ENCODE measurements around the gene USH1G.
"Not testable (repeated sequence)": the region's sequence is repeated elsewhere in the genome, so short reads cannot be mapped to it uniquely, and the experiment has no call there.

- not testable (repeated sequence) for TF ChIP-seq CTCF (IDR thresholded peaks at IDR 0.05; ENCODE audit: low read length); EZH2 (IDR thresholded peaks at IDR 0.05; ENCODE audit: borderline replicate concordance, low read length)
Observed at GRCh38 chr17:74911423-74911822, 11.6 kb downstream of the USH1G start.

Data from OCI-LY1 (cell line).